Esophagus muscularis mucosa (tissue), 4 donors: ENCODE results near the gene ZFX. TPM values are rescaled to one million over a fixed set of nuclear protein-coding genes. Genes with fewer than 3 reads are reported as not detected.

ENCODE experiments used
- DNase-seq: peaks from one replicate; pipeline ENCODE4 v3.0.0-alpha.2; 2017; ENCODE audit errors: extremely low spot score
- H3K27ac ChIP-seq, 4 donors: fragments of 200-600 bp; sonication (generic); replicated peaks in 1 of 4; 1 replicate in 3 of 4; 2 replicates in 1 of 4; pipeline ENCODE4 v1.5.1; 2016 to 2019; ENCODE audit warnings: mild to moderate bottlenecking in 1 of 4
- H3K27me3 ChIP-seq, 4 donors: fragments of 200-600 bp; sonication (generic); one replicate each; pipeline versions ENCODE4 v1.5.1 to v1.6.0; 2016 to 2019
- H3K36me3 ChIP-seq, 4 donors: fragments of 200-600 bp; sonication (generic); one replicate each; pipeline ENCODE4 v1.5.1; 2016 to 2019
- H3K4me1 ChIP-seq, 4 donors: fragments of 200-600 bp; sonication (generic); one replicate each; pipeline ENCODE4 v1.5.1; 2016 to 2019
- H3K4me3 ChIP-seq, 4 donors: fragments of 200-600 bp; sonication (generic); 1 replicate in 2 of 4; 2 replicates in 2 of 4; pipeline ENCODE4 v1.5.1; 2016 to 2019; ENCODE audit warnings: mild to moderate bottlenecking in 4 of 4, moderate library complexity in 1 of 4
- H3K9me3 ChIP-seq, 4 donors: fragments of 200-600 bp; sonication (generic); 1 replicate in 3 of 4; 2 replicates in 1 of 4; pipeline ENCODE4 v1.5.1; 2016 to 2019
- CTCF ChIP-seq, 3 experiments: fragments of 200-600 bp in 2 of 3; fragments of 450-650 bp in 1 of 3; sonication (generic) in 2 of 3; IDR thresholded peaks; one replicate each; pipeline ENCODE4 v1.5.1; 2017 to 2019; ENCODE audit warnings: antibody characterized with exemption in 3 of 3, mild to moderate bottlenecking in 2 of 3, moderate library complexity in 1 of 3
- EP300 ChIP-seq: sonication (generic); formaldehyde crosslinking; IDR thresholded peaks from one replicate; pipeline ENCODE4 v1.6.1; 2017; ENCODE audit warnings: antibody characterized with exemption
- POLR2A ChIP-seq: fragments of 450-650 bp; IDR thresholded peaks from one replicate; pipeline ENCODE4 v1.6.1; 2017; ENCODE audit warnings: antibody characterized with exemption, moderate library complexity, mild to moderate bottlenecking, low read depth
- POLR2AphosphoS5 ChIP-seq, 2 donors: sonication (generic); formaldehyde crosslinking; IDR thresholded peaks; one replicate each; pipeline ENCODE4 v1.6.1; 2017; ENCODE audit warnings: antibody characterized with exemption in 2 of 2
- WGBS: methylation state at CpG from one replicate; pipeline ENCODE4 v1.1.5; 2018; 5-methylcytosine and 5-hydroxymethylcytosine counted together
- intact Hi-C: fragments of 100-400 bp; cut with DNase I; formaldehyde crosslinking; loops from one replicate; pipeline ENCODE4 v1.15.1; 2023
- total RNA-seq, 4 donors: library from RNA; depleted of rRNA; stranded (reverse); fragments of >200 nt; gene quantifications; one replicate each; pipeline versions ENCODE4 v1.1.0 to v1.2.1, GENCODE V29; 2016

Gene ZFX
- total RNA-seq, 4 donors from 2014 or later: 52.3 to 75.6 (median 66.4) TPM

GRCh38 chrX:24156177-24156576, 6.6 kb downstream of the ZFX start:
- intact Hi-C loops: loop anchor here (10.0 kb wide), 1 partner anchor 101 kb away; the partner anchor contains the start of gene EIF2S3
- Histone ChIP-seq H3K4me1 (peaks cover 53 to 85% (median 81%) of the 10 kb centered on the region in 4 donors), H3K9me3 (no peaks in the 10 kb centered on the region), H3K4me3 (no peak overlapping the region), H3K27me3 (no peaks in the 10 kb centered on the region), H3K36me3 (no peaks in the 10 kb centered on the region), H3K27ac (peak overlapping the region in 1 of 4 donors; percentile 59)
- DNase-seq: no peak
- WGBS: 82% methylated on average over 4 of the region's 4 CpGs
- TF ChIP-seq EP300 (no peak), CTCF (IDR thresholded peaks at IDR 0.05) (no peak)

GRCh38 chrX:24158881-24159280, 9.4 kb downstream of the ZFX start:
- no peak for TF ChIP-seq EP300
- no peak for TF ChIP-seq CTCF (IDR thresholded peaks at IDR 0.05)
- no peak for TF ChIP-seq POLR2AphosphoS5 (IDR thresholded peaks at IDR 0.05)
- TF ChIP-seq POLR2A: no peak
- 94% methylated on average over 4 of the region's 4 CpGs for WGBS
- no peak for DNase-seq
- Histone ChIP-seq H3K36me3 (peaks cover 0 to 5% (median 0%) of the 10 kb centered on the region in 4 donors), H3K9me3 (no peaks in the 10 kb centered on the region), H3K4me3 (no peak overlapping the region), H3K27ac (peak overlapping the region in 1 of 4 donors; percentile 39), H3K4me1 (peaks cover 33 to 71% (median 66%) of the 10 kb centered on the region in 4 donors), H3K27me3 (no peaks in the 10 kb centered on the region)
- intact Hi-C loops: loop anchor here (10.0 kb wide), 1 partner anchor 104 kb away; the partner anchor contains the start of gene EIF2S3

- Histone ChIP-seq H3K36me3 (peaks cover 0 to 5% (median 0%) of the 10 kb centered on the region in 4 donors), H3K4me1 (peaks cover 43 to 86% (median 62%) of the 10 kb centered on the region in 4 donors), H3K27me3 (no peaks in the 10 kb centered on the region), H3K9me3 (no peaks in the 10 kb centered on the region), H3K27ac (no peak overlapping the region), H3K4me3 (no peak overlapping the region)
- 48% methylated on average over 2 of the region's 2 CpGs for WGBS
- DNase-seq: no peak
- TF ChIP-seq POLR2A (no peak), CTCF (IDR thresholded peaks at IDR 0.05) (no peak), EP300 (no peak), POLR2AphosphoS5 (IDR thresholded peaks at IDR 0.05) (no peak)
- intact Hi-C loops: loop anchor here (5.0 kb wide), 1 partner anchor 41 kb away; no protein-coding TSS in a partner anchor
Measured at GRCh38 chrX:24166078-24166477, 16.5 kb downstream of the ZFX start.

- peaks cover 44 to 81% (median 69%) of the 10 kb centered on the region in 4 donors for H3K4me1 ChIP-seq
- intact Hi-C loops: loop anchor here (5.0 kb wide), 1 partner anchor 39 kb away; no protein-coding TSS in a partner anchor
Measured at GRCh38 chrX:24167719-24168472, 18.4 kb downstream of the ZFX start.

More at GRCh38 chrX:24167719-24168472, 18.4 kb downstream of the ZFX start:
- Histone ChIP-seq H3K9me3 (no peaks in the 10 kb centered on the region), H3K4me3 (no peak overlapping the region), H3K27me3 (no peaks in the 10 kb centered on the region), H3K36me3 (peaks cover 0 to 5% (median 1%) of the 10 kb centered on the region in 4 donors), H3K27ac (no peak overlapping the region)
- DNase-seq: no peak
- no peak for TF ChIP-seq EP300
- no peak for TF ChIP-seq POLR2AphosphoS5 (IDR thresholded peaks at IDR 0.05)
- no peak for TF ChIP-seq POLR2A
- TF ChIP-seq CTCF (IDR thresholded peaks at IDR 0.05): no peak
